GOT3 (cell line): ENCODE data around the gene CERKL.

ENCODE experiments used
- DNase-seq: peaks from one replicate; lab custom pipeline; 2025; ENCODE audit warnings: mixed read lengths; lab: John Stamatoyannopoulos, UW

Gene CERKL

GRCh38 chr2:181574321-181574720 is 82.6 kb downstream of the CERKL start:
- DNase-seq, result no peak

GRCh38 chr2:181573140-181573736 is 83.7 kb downstream of the CERKL start:
- no peak for DNase-seq

GRCh38 chr2:181570833-181571661 is 85.9 kb downstream of the CERKL start:
- no peak for DNase-seq

GRCh38 chr2:181570059-181570458 is 86.8 kb downstream of the CERKL start:
- DNase-seq, result no peak

- DNase-seq, result no peak
These were observed 90.4 kb downstream of the CERKL start for GRCh38 chr2:181566334-181567032.

- no peak for DNase-seq
These were observed 93.7 kb downstream of the CERKL start for GRCh38 chr2:181563101-181563692.

- no peak for DNase-seq
These were observed 98.5 kb downstream of the CERKL start for GRCh38 chr2:181558371-181558770.

GRCh38 chr2:181554061-181554830 is 102.7 kb downstream of the CERKL start:
- DNase-seq, result no peak

- no peak for DNase-seq
These were observed 103.7 kb downstream of the CERKL start for GRCh38 chr2:181553244-181553643.

- DNase-seq, result no peak
These were observed 104.1 kb downstream of the CERKL start for GRCh38 chr2:181552808-181553207.

GRCh38 chr2:181546086-181546485 is 110.8 kb downstream of the CERKL start:
- no peak for DNase-seq

GRCh38 chr2:181542170-181542569 is 114.7 kb downstream of the CERKL start:
- DNase-seq, result no peak

- DNase-seq, result no peak
These were observed 116.5 kb downstream of the CERKL start for GRCh38 chr2:181540421-181540820.

- no peak for DNase-seq
These were observed 120.2 kb downstream of the CERKL start for GRCh38 chr2:181536730-181537129.

GRCh38 chr2:181528441-181528840 is 128.5 kb downstream of the CERKL start:
- DNase-seq, result no peak

GRCh38 chr2:181527058-181527457 is 129.8 kb downstream of the CERKL start:
- DNase-seq, result no peak

GRCh38 chr2:181526014-181526413 is 130.9 kb downstream of the CERKL start:
- no peak for DNase-seq

GRCh38 chr2:181523756-181524155 is 133.1 kb downstream of the CERKL start:
- DNase-seq, result no peak

GRCh38 chr2:181520253-181520652 is 136.7 kb downstream of the CERKL start:
- DNase-seq, result no peak

GRCh38 chr2:181517685-181518301 is 139.1 kb downstream of the CERKL start:
- DNase-seq, result no peak

- DNase-seq, result no peak
These were observed 139.9 kb downstream of the CERKL start for GRCh38 chr2:181516992-181517391.
